ENCODE results near the gene SCAMP1.

DNA sequence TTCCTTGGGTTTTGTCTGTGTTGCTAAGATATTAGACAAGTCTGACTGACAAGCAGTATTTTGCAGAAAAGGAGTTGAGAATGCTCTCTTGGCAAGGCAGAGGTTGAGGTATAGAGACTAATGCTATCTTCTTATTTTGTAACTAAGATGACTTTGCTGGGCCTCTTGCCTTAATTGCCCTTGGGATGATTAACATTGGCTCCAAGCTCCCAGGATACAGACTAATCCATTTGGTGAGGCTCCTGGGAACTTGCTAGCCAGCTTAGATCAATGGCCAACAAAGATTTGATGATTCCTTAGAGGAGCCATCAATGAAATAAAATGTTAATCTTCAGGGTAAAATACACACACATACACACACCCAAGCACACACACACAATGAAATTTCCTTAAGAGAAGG is 37.2 kb upstream of the SCAMP1 start:
- TF ChIP-seq, protein P1, sequence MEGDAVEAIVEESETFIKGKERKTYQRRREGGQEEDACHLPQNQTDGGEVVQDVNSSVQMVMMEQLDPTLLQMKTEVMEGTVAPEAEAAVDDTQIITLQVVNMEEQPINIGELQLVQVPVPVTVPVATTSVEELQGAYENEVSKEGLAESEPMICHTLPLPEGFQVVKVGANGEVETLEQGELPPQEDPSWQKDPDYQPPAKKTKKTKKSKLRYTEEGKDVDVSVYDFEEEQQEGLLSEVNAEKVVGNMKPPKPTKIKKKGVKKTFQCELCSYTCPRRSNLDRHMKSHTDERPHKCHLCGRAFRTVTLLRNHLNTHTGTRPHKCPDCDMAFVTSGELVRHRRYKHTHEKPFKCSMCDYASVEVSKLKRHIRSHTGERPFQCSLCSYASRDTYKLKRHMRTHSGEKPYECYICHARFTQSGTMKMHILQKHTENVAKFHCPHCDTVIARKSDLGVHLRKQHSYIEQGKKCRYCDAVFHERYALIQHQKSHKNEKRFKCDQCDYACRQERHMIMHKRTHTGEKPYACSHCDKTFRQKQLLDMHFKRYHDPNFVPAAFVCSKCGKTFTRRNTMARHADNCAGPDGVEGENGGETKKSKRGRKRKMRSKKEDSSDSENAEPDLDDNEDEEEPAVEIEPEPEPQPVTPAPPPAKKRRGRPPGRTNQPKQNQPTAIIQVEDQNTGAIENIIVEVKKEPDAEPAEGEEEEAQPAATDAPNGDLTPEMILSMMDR (IDR thresholded peaks at IDR 0.05): no peak
- TF ChIP-seq POLR2A (IDR thresholded peaks at IDR 0.05): no peak
- no peak for TF ChIP-seq POLR2AphosphoS5 (IDR thresholded peaks at IDR 0.05; ENCODE audit: insufficient read depth in 1 of 2, low read depth in 1 of 2)
